ENCODE results near the gene KIF6. TPM values are rescaled to one million over a fixed set of nuclear protein-coding genes. Genes with fewer than 3 reads are reported as not detected.

The KIF6 gene
- total RNA-seq, 4 donors from 2014 or later: 0.19 to 0.38 TPM; not detected in 2

- ATAC-seq (ENCODE audit: low FRiP score): no peak
- no peak for TF ChIP-seq CTCF (IDR thresholded peaks at IDR 0.05)
Observed at GRCh38 chr6:39451831-39452230, 273.4 kb downstream of the KIF6 start.

GRCh38 chr6:39449022-39449421, 276.2 kb downstream of the KIF6 start:
- TF ChIP-seq CTCF (IDR thresholded peaks at IDR 0.05): no peak
- DNase-seq (ENCODE audit: low spot score): no peak
- no peak for ATAC-seq (ENCODE audit: low FRiP score)

More at GRCh38 chr6:39451831-39452230, 273.4 kb downstream of the KIF6 start:
- DNase-seq (ENCODE audit: low spot score): no peak

- no peak for TF ChIP-seq CTCF (IDR thresholded peaks at IDR 0.05)
- DNase-seq (ENCODE audit: low spot score) (no peak), ATAC-seq (ENCODE audit: low FRiP score) (no peak)
Observed at GRCh38 chr6:39446909-39447308, 278.3 kb downstream of the KIF6 start.

- DNase-seq (ENCODE audit: low spot score) (no peak), ATAC-seq (ENCODE audit: low FRiP score) (no peak)
- TF ChIP-seq CTCF (IDR thresholded peaks at IDR 0.05): no peak
Observed at GRCh38 chr6:39445667-39446066, 279.5 kb downstream of the KIF6 start.

GRCh38 chr6:39444479-39445019, 280.7 kb downstream of the KIF6 start:
- TF ChIP-seq CTCF (IDR thresholded peaks at IDR 0.05): no peak
- no peak for ATAC-seq (ENCODE audit: low FRiP score)

GRCh38 chr6:39441986-39442385, 283.2 kb downstream of the KIF6 start:
- ATAC-seq (ENCODE audit: low FRiP score) (no peak), DNase-seq (ENCODE audit: low spot score) (no peak)
- TF ChIP-seq CTCF (IDR thresholded peaks at IDR 0.05): no peak

More at GRCh38 chr6:39444479-39445019, 280.7 kb downstream of the KIF6 start:
- no peak for DNase-seq (ENCODE audit: low spot score)

GRCh38 chr6:39441301-39441700, 283.9 kb downstream of the KIF6 start:
- DNase-seq (ENCODE audit: low spot score) (no peak), ATAC-seq (ENCODE audit: low FRiP score) (no peak)
- no peak for TF ChIP-seq CTCF (IDR thresholded peaks at IDR 0.05)

Data from omental fat pad (tissue), 4 donors.